Gastrocnemius medialis (tissue), 4 donors: ENCODE results near the gene RPL27A. TPM values are rescaled to one million over a fixed set of nuclear protein-coding genes. Genes with fewer than 3 reads are reported as not detected.

Experiments
- ATAC-seq, 2 donors: fragments of 150-250 bp; one replicate each; pipeline ENCODE4 v1.9.1; 2016
- DNase-seq, 2 donors: peaks; one replicate each; pipeline ENCODE4 v3.0.0-alpha.2; 2019
- H3K27ac ChIP-seq, 4 donors: fragments of 200-600 bp; sonication (generic); 1 replicate in 1 of 4; 2 replicates in 3 of 4; pipeline ENCODE4 v1.5.1; 2016 to 2018; ENCODE audit warnings: mild to moderate bottlenecking in 2 of 4, moderate library complexity in 1 of 4
- H3K27me3 ChIP-seq, 3 donors: fragments of 200-600 bp; sonication (generic) in 2 of 3; 1 replicate in 1 of 3; 2 replicates in 2 of 3; pipeline versions ENCODE4 v1.5.1 to v1.6.0; 2016 to 2019; ENCODE audit warnings: mild to moderate bottlenecking in 1 of 3, moderate library complexity in 1 of 3
- H3K36me3 ChIP-seq, 2 donors: fragments of 200-600 bp; sonication (generic) in 1 of 2; one replicate each; pipeline ENCODE4 v1.5.1; 2017 to 2018
- H3K4me1 ChIP-seq, 2 donors: fragments of 200-600 bp; sonication (generic) in 1 of 2; one replicate each; pipeline ENCODE4 v1.5.1; 2016 to 2017; ENCODE audit warnings: mild to moderate bottlenecking in 2 of 2
- H3K4me3 ChIP-seq, 4 donors: fragments of 200-600 bp; sonication (generic) in 3 of 4; 1 replicate in 1 of 4; 2 replicates in 3 of 4; pipeline ENCODE4 v1.5.1; 2016 to 2019; ENCODE audit warnings: mild to moderate bottlenecking in 2 of 4
- H3K9me3 ChIP-seq, 3 donors: fragments of 200-600 bp; sonication (generic) in 2 of 3; 1 replicate in 1 of 3; 2 replicates in 2 of 3; pipeline ENCODE4 v1.5.1; 2016 to 2019
- CTCF ChIP-seq, 5 experiments: fragments of 450-650 bp in 3 of 5; fragments of 200-600 bp in 2 of 5; sonication (generic) in 2 of 5; IDR thresholded peaks in 4 of 5; conservative IDR thresholded peaks in 1 of 5; 1 replicate in 4 of 5; 2 replicates in 1 of 5; pipeline ENCODE4 v1.5.1; 2016 to 2019; ENCODE audit warnings: antibody characterized with exemption in 5 of 5, mild to moderate bottlenecking in 3 of 5, moderate library complexity in 3 of 5
- POLR2A ChIP-seq, 2 donors: fragments of 450-650 bp; IDR thresholded peaks; one replicate each; pipeline ENCODE4 v1.6.1; 2017; ENCODE audit warnings: antibody characterized with exemption in 2 of 2, mild to moderate bottlenecking in 2 of 2, moderate library complexity in 2 of 2
- in situ Hi-C, 4 donors: fragments of 200-750 bp; cut with MboI; loops; one replicate each; pipeline versions ENCODE4 v1.15.0 to v1.8.0; 2017; ENCODE audit warnings: low sequenced_read_pairs in 4 of 4
- intact Hi-C: fragments of 100-400 bp; cut with DNase I; formaldehyde crosslinking; loops from one replicate; pipeline ENCODE4 v1.15.1; 2023; ENCODE audit warnings: low total_unique reads
- total RNA-seq, 4 donors: library from RNA; depleted of rRNA; stranded (reverse); fragments of >200 nt; gene quantifications; one replicate each; pipeline versions ENCODE4 v1.1.0 to v1.2.3, GENCODE V29; 2016

The RPL27A gene
- total RNA-seq, 4 donors from 2014 or later: 598 to 693 (median 633) TPM

- intact Hi-C loops (no loop called here), in situ Hi-C loops (no loop called here)
- no peak for ATAC-seq
- Histone ChIP-seq H3K4me3 (no peak overlapping the region), H3K9me3 (no peaks in the 10 kb centered on the region), H3K36me3 (peaks cover 0 to 51% of the 10 kb centered on the region in 2 donors), H3K27ac (no peak overlapping the region), H3K4me1 (peaks cover 0 to under 1% of the 10 kb centered on the region in 2 donors), H3K27me3 (no peaks in the 10 kb centered on the region)
- TF ChIP-seq CTCF (IDR thresholded peaks at IDR 0.05 in 4 of 5, conservative IDR thresholded peaks at IDR 0.05 in 1 of 5) (no peak), POLR2A (IDR thresholded peaks at IDR 0.05) (no peak)
- no peak for DNase-seq
Observed at GRCh38 chr11:8646873-8647272, 35.7 kb upstream of the RPL27A start.

- ATAC-seq (no peak), DNase-seq (no peak)
- Histone ChIP-seq H3K27me3 (no peaks in the 10 kb centered on the region), H3K9me3 (no peaks in the 10 kb centered on the region), H3K4me3 (no peak overlapping the region), H3K4me1 (peaks cover 0 to 4% of the 10 kb centered on the region in 2 donors), H3K27ac (no peak overlapping the region), H3K36me3 (peaks cover 0 to 45% of the 10 kb centered on the region in 2 donors)
- intact Hi-C loops (no loop called here), in situ Hi-C loops (no loop called here)
- no peak for TF ChIP-seq POLR2A (IDR thresholded peaks at IDR 0.05)
- no peak for TF ChIP-seq CTCF (IDR thresholded peaks at IDR 0.05 in 4 of 5, conservative IDR thresholded peaks at IDR 0.05 in 1 of 5)
Observed at GRCh38 chr11:8649361-8649760, 33.2 kb upstream of the RPL27A start.

- Histone ChIP-seq H3K36me3 (peaks cover 0 to 35% of the 10 kb centered on the region in 2 donors), H3K27me3 (no peaks in the 10 kb centered on the region), H3K4me1 (peaks cover 0 to 4% of the 10 kb centered on the region in 2 donors), H3K4me3 (no peak overlapping the region), H3K27ac (no peak overlapping the region), H3K9me3 (no peaks in the 10 kb centered on the region)
- ATAC-seq: no peak
- in situ Hi-C loops (no loop called here), intact Hi-C loops (no loop called here)
- no peak for DNase-seq
- no peak for TF ChIP-seq CTCF (IDR thresholded peaks at IDR 0.05 in 4 of 5, conservative IDR thresholded peaks at IDR 0.05 in 1 of 5)
Observed at GRCh38 chr11:8650401-8650990, 32.1 kb upstream of the RPL27A start.

GRCh38 chr11:8652140-8652539 is 30.5 kb upstream of the RPL27A start:
- H3K4me1 ChIP-seq: peaks cover 0 to 4% of the 10 kb centered on the region in 2 donors
- no peak for TF ChIP-seq CTCF (IDR thresholded peaks at IDR 0.05 in 4 of 5, conservative IDR thresholded peaks at IDR 0.05 in 1 of 5)
- no peak for TF ChIP-seq POLR2A (IDR thresholded peaks at IDR 0.05)
- H3K9me3 ChIP-seq: no peaks in the 10 kb centered on the region
- peak; percentile 82 to 89 for ATAC-seq
- intact Hi-C loops (no loop called here), in situ Hi-C loops (no loop called here)
- H3K27me3 ChIP-seq: no peaks in the 10 kb centered on the region
- H3K4me3 ChIP-seq: no peak overlapping the region
- peaks cover 0 to 21% of the 10 kb centered on the region in 2 donors for H3K36me3 ChIP-seq
- peak; percentile 17 to 43 for DNase-seq
- H3K27ac ChIP-seq: no peak overlapping the region

- Histone ChIP-seq H3K4me1 (peaks cover 0 to 4% of the 10 kb centered on the region in 2 donors), H3K4me3 (no peak overlapping the region), H3K27me3 (no peaks in the 10 kb centered on the region), H3K9me3 (no peaks in the 10 kb centered on the region), H3K36me3 (peaks cover 0 to 4% of the 10 kb centered on the region in 2 donors), H3K27ac (no peak overlapping the region)
- no peak for TF ChIP-seq POLR2A (IDR thresholded peaks at IDR 0.05)
- no peak for TF ChIP-seq CTCF (IDR thresholded peaks at IDR 0.05 in 4 of 5, conservative IDR thresholded peaks at IDR 0.05 in 1 of 5)
- no peak for ATAC-seq
- intact Hi-C loops (no loop called here), in situ Hi-C loops (no loop called here)
- DNase-seq: no peak
Observed at GRCh38 chr11:8654503-8654902, 28.1 kb upstream of the RPL27A start.
